NCI-H1694 (cell line): ENCODE results near the gene NTHL1.

Experiments used
- DNase-seq: peaks from one replicate; lab custom pipeline; 2025; lab: John Stamatoyannopoulos, UW

Gene NTHL1

GRCh38 chr16:1991948-1992703 is 55.5 kb downstream of the NTHL1 start:
- DNase-seq = no peak

- DNase-seq = no peak
Observed at GRCh38 chr16:1991588-1991947, 56.1 kb downstream of the NTHL1 start.

- DNase-seq = no peak
Observed at GRCh38 chr16:1991135-1991551, 56.5 kb downstream of the NTHL1 start.

GRCh38 chr16:1990351-1991134 is 57.1 kb downstream of the NTHL1 start:
- no peak for DNase-seq

GRCh38 chr16:1990101-1990350 is 57.6 kb downstream of the NTHL1 start:
- DNase-seq = no peak
